Activated CD4-positive, CD25-positive, alpha-beta regulatory T cell treated with anti-CD3 and anti-CD28 coated beads, Interleukin-2, amount 50 U/mL, for 24 hours (primary cell): ENCODE measurements around the gene ZBTB48.
"Not testable (repeated sequence)": the region's sequence is repeated elsewhere in the genome, so short reads cannot be mapped to it uniquely, and the experiment has no call there.

ENCODE experiments used
- ATAC-seq, 2 donors: fragments of 150-1000 bp; cut with Tn5 transposase; one replicate each; pipeline ENCODE4 v1.10.0; 2021; ENCODE audit warnings: mild to moderate bottlenecking in 1 of 2, moderate library complexity in 1 of 2

The ZBTB48 gene

GRCh38 chr1:6635910-6636760, 56.3 kb downstream of the ZBTB48 start:
- ATAC-seq: no peak

- ATAC-seq: not testable (repeated sequence)
Observed at GRCh38 chr1:6636778-6637177, 57.0 kb downstream of the ZBTB48 start.

- no peak for ATAC-seq
Observed at GRCh38 chr1:6637770-6638169, 58.0 kb downstream of the ZBTB48 start.

GRCh38 chr1:6638226-6638625, 58.4 kb downstream of the ZBTB48 start:
- ATAC-seq: no peak
